Prostate gland (tissue), 2 donors: ENCODE results near the gene GMEB1. TPM values are rescaled to one million over a fixed set of nuclear protein-coding genes. Genes with fewer than 3 reads are reported as not detected.
A peak's percentile ranks its signal among the peaks of the same experiment; 100 is the strongest.
"Not testable (repeated sequence)": the region's sequence is repeated elsewhere in the genome, so short reads cannot be mapped to it uniquely, and the experiment has no call there.

Source experiments
- DNase-seq: peaks from one replicate; pipeline ENCODE4 v3.0.0-alpha.2; 2019; ENCODE audit warnings: low spot score
- H3K27ac ChIP-seq, 2 donors: fragments of 200-600 bp; sonication (generic); 2 replicates each; pipeline ENCODE4 v1.5.1; 2017 to 2019
- H3K27me3 ChIP-seq: fragments of 200-600 bp; sonication (generic); replicated peaks from 2 replicates; pipeline ENCODE4 v1.5.1; 2019; ENCODE audit not compliant: insufficient read depth
- H3K36me3 ChIP-seq, 2 donors: fragments of 200-600 bp; sonication (generic); 1 replicate in 1 of 2; 2 replicates in 1 of 2; pipeline versions ENCODE4 v1.5.1 to v1.8.1; 2017 to 2019
- H3K4me1 ChIP-seq: fragments of 200-600 bp; sonication (generic); replicated peaks from 2 replicates; pipeline ENCODE4 v1.5.1; 2019
- H3K4me3 ChIP-seq, 2 donors: fragments of 200-600 bp; sonication (generic); 2 replicates each; pipeline ENCODE4 v1.5.1; 2017 to 2019
- H3K9me3 ChIP-seq: fragments of 200-600 bp; sonication (generic); 2 replicates; pipeline ENCODE4 v1.5.1; 2017
- CTCF ChIP-seq, 4 experiments: fragments of 200-600 bp in 2 of 4; fragments of 450-650 bp in 2 of 4; sonication (generic) in 2 of 4; IDR thresholded peaks; 1 replicate in 3 of 4; 2 replicates in 1 of 4; pipeline ENCODE4 v1.5.1; 2016 to 2019; ENCODE audit warnings: antibody characterized with exemption in 4 of 4, mild to moderate bottlenecking in 2 of 4, moderate library complexity in 2 of 4
- POLR2A ChIP-seq: fragments of 450-650 bp; IDR thresholded peaks from one replicate; pipeline ENCODE4 v1.6.1; 2016; ENCODE audit warnings: antibody characterized with exemption, mild to moderate bottlenecking
- POLR2AphosphoS5 ChIP-seq: sonication (generic); formaldehyde crosslinking; IDR thresholded peaks from one replicate; pipeline ENCODE4 v1.6.1; 2017; ENCODE audit warnings: antibody characterized with exemption
- WGBS: methylation state at CpG from one replicate; pipeline ENCODE4 v1.1.5; 2018; 5-methylcytosine and 5-hydroxymethylcytosine counted together
- intact Hi-C: fragments of 100-400 bp; cut with DNase I; formaldehyde crosslinking; loops from one replicate; pipeline ENCODE4 v1.14.2; 2022
- total RNA-seq, 2 donors: library from RNA; depleted of rRNA; stranded (reverse); fragments of >200 nt; gene quantifications; one replicate each; pipeline ENCODE4 v1.1.0, GENCODE V29; 2016

Gene GMEB1
- total RNA-seq, 2 donors from 2014 or later: 7.9 to 13.2 TPM

- no peaks in the 10 kb centered on the region for H3K27me3 ChIP-seq
- no peaks in the 10 kb centered on the region for H3K36me3 ChIP-seq
- H3K9me3 ChIP-seq: no peaks in the 10 kb centered on the region
- intact Hi-C loops: loop anchor here (10.0 kb wide), 1 partner anchor 63 kb away; no protein-coding TSS in a partner anchor
- peak overlapping the region; percentile 28 to 36 for H3K4me3 ChIP-seq
- no peaks in the 10 kb centered on the region for H3K4me1 ChIP-seq
- WGBS: 3% methylated on average over 18 of the region's 18 CpGs
- peak; percentile 90 for DNase-seq
- H3K27ac ChIP-seq: peak overlapping the region; percentile 85 to 90
- TF ChIP-seq POLR2AphosphoS5: no peak
- no peak for TF ChIP-seq POLR2A
Observed at GRCh38 chr1:28648008-28648473, 20.5 kb upstream of the GMEB1 start.

GRCh38 chr1:28648474-28649198, 19.9 kb upstream of the GMEB1 start, which contains the start of gene RNU11:
Gene RNU11 (plus strand): TSS chr1:28648600.
- Histone ChIP-seq H3K27ac (peak within 1 kb of the TSS; percentile 85 to 90), H3K4me3 (peak within 1 kb of the TSS; percentile 28 to 36), H3K27me3 (no peaks in the 10 kb centered on the region), H3K4me1 (no peaks in the 10 kb centered on the region), H3K9me3 (no peaks in the 10 kb centered on the region), H3K36me3 (no peaks in the 10 kb centered on the region)
- DNase-seq: peak; percentile 80
- TF ChIP-seq POLR2AphosphoS5 (peak; percentile 98), CTCF (IDR thresholded peaks at IDR 0.05) (peak in 2 of 4 experiments; percentile 8 to 10), POLR2A (peak; percentile 96)
- intact Hi-C loops: loop anchor here (10.0 kb wide), 1 partner anchor 64 kb away; no protein-coding TSS in a partner anchor
- 4% methylated on average over 28 of the region's 28 CpGs for WGBS

- 84% methylated on average over 13 of the region's 13 CpGs for WGBS
- H3K4me3 ChIP-seq, H3K36me3 ChIP-seq, H3K27me3 ChIP-seq, DNase-seq, H3K27ac ChIP-seq, H3K9me3 ChIP-seq, H3K4me1 ChIP-seq, intact Hi-C loops: not testable (repeated sequence)
Observed at GRCh38 chr1:28653063-28653462, 15.5 kb upstream of the GMEB1 start.

- DNase-seq, intact Hi-C loops, H3K4me3 ChIP-seq, H3K27ac ChIP-seq, H3K4me1 ChIP-seq, H3K27me3 ChIP-seq, H3K36me3 ChIP-seq, H3K9me3 ChIP-seq: not testable (repeated sequence)
- WGBS: 72% methylated on average over 3 of the region's 3 CpGs
- peak in 2 of 4 experiments; percentile 8 to 24 for TF ChIP-seq CTCF (IDR thresholded peaks at IDR 0.05)
Observed at GRCh38 chr1:28653870-28654269, 14.7 kb upstream of the GMEB1 start.

- H3K9me3 ChIP-seq, H3K4me3 ChIP-seq, H3K36me3 ChIP-seq, intact Hi-C loops, H3K4me1 ChIP-seq, H3K27me3 ChIP-seq, H3K27ac ChIP-seq, DNase-seq: not testable (repeated sequence)
- WGBS: 83% methylated on average over 10 of the region's 10 CpGs
Observed at GRCh38 chr1:28655448-28656311, 12.9 kb upstream of the GMEB1 start.

GRCh38 chr1:28656335-28656734, 12.2 kb upstream of the GMEB1 start:
- no peaks in the 10 kb centered on the region for H3K36me3 ChIP-seq
- no peak for DNase-seq
- H3K27me3 ChIP-seq: no peaks in the 10 kb centered on the region
- WGBS: 90% methylated on average over 6 of the region's 6 CpGs
- intact Hi-C loops: no loop called here
- no peaks in the 10 kb centered on the region for H3K4me1 ChIP-seq
- no peak overlapping the region for H3K27ac ChIP-seq
- no peaks in the 10 kb centered on the region for H3K9me3 ChIP-seq
- no peak for TF ChIP-seq POLR2AphosphoS5
- TF ChIP-seq POLR2A: no peak
- no peak for TF ChIP-seq CTCF (IDR thresholded peaks at IDR 0.05)
- no peak overlapping the region for H3K4me3 ChIP-seq
